22Rv1 (cell line): ENCODE data around the gene XCL1.

Experiments
- ZFX ChIP-seq: fragments of 450-650 bp; IDR thresholded peaks from 2 replicates; pipeline ENCODE4 v1.6.1; 2017; ENCODE audit warnings: antibody characterized with exemption, borderline replicate concordance
- TF ChIP-seq, protein P1 (sequence below): fragments of 450-650 bp; IDR thresholded peaks from 2 replicates; pipeline ENCODE4 v1.5.1; 2017; ENCODE audit warnings: mild to moderate bottlenecking

DNA sequence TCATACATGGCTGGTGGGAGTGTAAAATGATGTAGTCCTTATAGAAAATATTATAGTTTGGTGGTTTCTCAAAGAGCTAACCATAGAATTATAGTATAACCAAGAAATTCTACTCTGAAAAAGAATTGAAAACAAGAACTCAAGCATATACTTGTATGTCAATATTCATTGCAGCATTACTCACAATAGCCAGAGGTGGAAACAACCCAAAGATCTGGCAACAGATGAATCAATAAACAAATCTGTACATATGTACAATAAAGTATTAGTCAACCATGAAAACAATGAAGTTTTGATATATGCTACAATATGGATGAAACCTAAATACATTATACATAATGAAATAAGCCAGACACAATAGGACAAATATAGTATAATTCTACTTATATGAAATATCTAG is 29.7 kb downstream of the XCL1 start:
- TF ChIP-seq, protein P1, sequence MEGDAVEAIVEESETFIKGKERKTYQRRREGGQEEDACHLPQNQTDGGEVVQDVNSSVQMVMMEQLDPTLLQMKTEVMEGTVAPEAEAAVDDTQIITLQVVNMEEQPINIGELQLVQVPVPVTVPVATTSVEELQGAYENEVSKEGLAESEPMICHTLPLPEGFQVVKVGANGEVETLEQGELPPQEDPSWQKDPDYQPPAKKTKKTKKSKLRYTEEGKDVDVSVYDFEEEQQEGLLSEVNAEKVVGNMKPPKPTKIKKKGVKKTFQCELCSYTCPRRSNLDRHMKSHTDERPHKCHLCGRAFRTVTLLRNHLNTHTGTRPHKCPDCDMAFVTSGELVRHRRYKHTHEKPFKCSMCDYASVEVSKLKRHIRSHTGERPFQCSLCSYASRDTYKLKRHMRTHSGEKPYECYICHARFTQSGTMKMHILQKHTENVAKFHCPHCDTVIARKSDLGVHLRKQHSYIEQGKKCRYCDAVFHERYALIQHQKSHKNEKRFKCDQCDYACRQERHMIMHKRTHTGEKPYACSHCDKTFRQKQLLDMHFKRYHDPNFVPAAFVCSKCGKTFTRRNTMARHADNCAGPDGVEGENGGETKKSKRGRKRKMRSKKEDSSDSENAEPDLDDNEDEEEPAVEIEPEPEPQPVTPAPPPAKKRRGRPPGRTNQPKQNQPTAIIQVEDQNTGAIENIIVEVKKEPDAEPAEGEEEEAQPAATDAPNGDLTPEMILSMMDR = no peak
- no peak for TF ChIP-seq ZFX
